RWPE1 (cell line): ENCODE measurements around the gene MBLAC2.
A peak's percentile ranks its signal among the peaks of the same experiment; 100 is the strongest.

ENCODE experiments used
- CTCF ChIA-PET: fragments of 350-600 bp; sonication (Branson Sonifier 250); formaldehyde crosslinking; extraction: SDS; loops from one replicate; lab custom pipeline; 2021; lab: Yijun Ruan, JAX
- POLR2A ChIA-PET: fragments of 400-600 bp; formaldehyde crosslinking; extraction: SDS; loops from one replicate; lab custom pipeline; 2020; ENCODE audit warnings: antibody characterized with exemption; ENCODE audit not compliant: low non-redundant PET; lab: Yijun Ruan, JAX
- DNase-seq: peaks from one replicate; pipeline ENCODE4 v3.0.0; 2012; ENCODE audit warnings: low spot score
- H3K27ac ChIP-seq: fragments of 450-650 bp; 2 replicates; pipeline ENCODE4 v1.5.1; 2017
- TF ChIP-seq, protein P1 (sequence below): fragments of 450-650 bp; conservative IDR thresholded peaks from 2 replicates; pipeline ENCODE4 v1.5.1; 2017; ENCODE audit warnings: low read depth, mild to moderate bottlenecking

Gene MBLAC2

DNA sequence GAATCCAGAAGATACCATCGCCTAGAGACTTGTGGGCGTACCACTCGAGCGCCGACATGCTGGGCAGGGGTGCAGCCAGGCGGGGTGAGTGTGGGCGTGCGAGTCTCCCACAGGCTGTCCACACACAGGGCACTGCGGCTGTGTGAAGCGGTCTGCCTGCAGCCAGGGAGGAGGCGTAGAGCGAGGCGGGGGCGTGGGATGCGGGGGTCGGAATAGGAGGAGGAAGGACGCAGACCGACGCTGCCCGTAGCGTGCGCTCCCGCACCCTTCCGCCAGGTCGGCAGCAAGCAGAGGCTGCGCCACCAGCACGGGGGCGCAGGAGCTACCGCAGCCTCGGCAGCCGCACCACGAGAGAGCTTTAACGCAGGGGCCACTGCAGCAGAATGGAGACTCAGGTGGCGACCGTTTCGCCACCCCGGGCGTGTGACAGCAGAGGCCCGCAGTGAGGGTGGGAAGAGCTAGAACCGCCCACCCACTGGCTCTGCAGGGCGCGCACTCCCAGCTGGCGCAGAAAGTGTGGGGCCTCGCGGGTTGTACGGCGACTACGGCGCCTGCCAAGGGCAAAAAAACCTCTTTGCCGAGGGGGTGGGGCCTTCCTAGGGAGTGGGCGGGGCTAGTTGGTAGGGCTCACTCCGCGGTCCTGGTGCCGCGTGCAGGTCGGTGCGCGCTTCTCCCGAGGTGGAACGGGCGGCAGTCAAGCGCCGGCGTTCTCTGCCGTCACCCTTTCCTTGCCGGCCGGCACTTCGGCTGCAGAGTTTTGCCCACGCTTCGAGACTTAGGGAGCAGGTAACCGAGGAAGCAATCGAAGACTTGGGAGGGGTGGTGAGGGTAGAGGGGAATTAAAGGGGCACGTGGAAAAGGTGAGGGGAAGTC, at the start of gene MBLAC2, which contains the start of gene POLR3G:
Gene MBLAC2, minus strand, starts transcription at position 537 of the 873 bp plus-strand sequence. Its CDS starts 479 bp downstream, at position 58.
Gene POLR3G, plus strand, starts transcription at position 630 of the 873 bp plus-strand sequence. CDS start 10,704 bp downstream, outside the sequence.
- DNase-seq = peak; percentile 97
- peak within 1 kb of the TSS; percentile 93 for H3K27ac ChIP-seq
- POLR2A ChIA-PET = interaction anchor here (0.7 to 1.2 kb wide), 3 partner anchors 35 to 65 kb away, joined by 4 to 11 read pairs (median 5); partner anchors contain the start of gene CETN3
- CTCF ChIA-PET = interaction anchor here (0.5 to 0.8 kb wide), 5 partner anchors 8 to 309 kb away, joined by 3 to 8 read pairs (median 4); no protein-coding TSS in a partner anchor
- TF ChIP-seq, protein P1, sequence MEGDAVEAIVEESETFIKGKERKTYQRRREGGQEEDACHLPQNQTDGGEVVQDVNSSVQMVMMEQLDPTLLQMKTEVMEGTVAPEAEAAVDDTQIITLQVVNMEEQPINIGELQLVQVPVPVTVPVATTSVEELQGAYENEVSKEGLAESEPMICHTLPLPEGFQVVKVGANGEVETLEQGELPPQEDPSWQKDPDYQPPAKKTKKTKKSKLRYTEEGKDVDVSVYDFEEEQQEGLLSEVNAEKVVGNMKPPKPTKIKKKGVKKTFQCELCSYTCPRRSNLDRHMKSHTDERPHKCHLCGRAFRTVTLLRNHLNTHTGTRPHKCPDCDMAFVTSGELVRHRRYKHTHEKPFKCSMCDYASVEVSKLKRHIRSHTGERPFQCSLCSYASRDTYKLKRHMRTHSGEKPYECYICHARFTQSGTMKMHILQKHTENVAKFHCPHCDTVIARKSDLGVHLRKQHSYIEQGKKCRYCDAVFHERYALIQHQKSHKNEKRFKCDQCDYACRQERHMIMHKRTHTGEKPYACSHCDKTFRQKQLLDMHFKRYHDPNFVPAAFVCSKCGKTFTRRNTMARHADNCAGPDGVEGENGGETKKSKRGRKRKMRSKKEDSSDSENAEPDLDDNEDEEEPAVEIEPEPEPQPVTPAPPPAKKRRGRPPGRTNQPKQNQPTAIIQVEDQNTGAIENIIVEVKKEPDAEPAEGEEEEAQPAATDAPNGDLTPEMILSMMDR = peak; percentile 58

GRCh38 chr5:90519081-90519480, 44.5 kb upstream of the MBLAC2 start:
- ChIA-PET POLR2A (no interaction called here), CTCF (interaction anchor here (0.6 kb wide), 2 partner anchors 164 to 503 kb away, joined by 3 to 4 read pairs; no protein-coding TSS in a partner anchor)
- DNase-seq = no peak
- TF ChIP-seq, protein P1 = no peak
- no peak overlapping the region for H3K27ac ChIP-seq

DNA sequence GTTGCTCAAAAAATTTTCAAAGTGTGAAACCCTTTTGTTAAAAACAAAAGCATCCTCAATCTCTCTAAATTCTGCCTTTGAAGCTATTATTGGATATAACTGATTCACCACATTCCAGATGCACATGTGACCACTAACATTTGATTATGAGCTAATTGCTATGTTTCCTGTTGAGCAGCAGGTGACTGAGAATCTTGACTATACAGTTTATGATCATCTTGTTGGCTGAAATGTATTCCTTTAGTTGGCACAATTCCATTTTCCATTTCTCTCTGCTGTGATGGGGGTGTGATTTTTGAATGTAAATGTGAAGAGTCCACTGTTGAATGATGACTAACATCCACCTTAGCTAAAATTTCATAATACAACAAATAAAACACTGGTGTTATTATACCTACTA, 44.1 kb upstream of the MBLAC2 start:
- no peak overlapping the region for H3K27ac ChIP-seq
- DNase-seq = peak; percentile 36
- TF ChIP-seq, protein P1 = no peak
- ChIA-PET CTCF (interaction anchor here (0.6 kb wide), 2 partner anchors 164 to 503 kb away, joined by 3 to 4 read pairs; no protein-coding TSS in a partner anchor), POLR2A (no interaction called here)

GRCh38 chr5:90514520-90514919, 39.9 kb upstream of the MBLAC2 start:
- ChIA-PET CTCF (interaction anchor here (0.5 to 0.6 kb wide), 2 partner anchors 41 to 916 kb away, joined by 3 read pairs; no protein-coding TSS in a partner anchor), POLR2A (no interaction called here)
- H3K27ac ChIP-seq = no peak overlapping the region
- DNase-seq = no peak
- TF ChIP-seq, protein P1 = no peak

- TF ChIP-seq, protein P1 = no peak
- POLR2A ChIA-PET = no interaction called here
- CTCF ChIA-PET = interaction anchor here (0.6 kb wide), 2 partner anchors 17 to 43 kb away, joined by 3 to 4 read pairs; no protein-coding TSS in a partner anchor
- no peak overlapping the region for H3K27ac ChIP-seq
- DNase-seq = no peak
Observed at GRCh38 chr5:90510438-90510837, 35.9 kb upstream of the MBLAC2 start.

DNA sequence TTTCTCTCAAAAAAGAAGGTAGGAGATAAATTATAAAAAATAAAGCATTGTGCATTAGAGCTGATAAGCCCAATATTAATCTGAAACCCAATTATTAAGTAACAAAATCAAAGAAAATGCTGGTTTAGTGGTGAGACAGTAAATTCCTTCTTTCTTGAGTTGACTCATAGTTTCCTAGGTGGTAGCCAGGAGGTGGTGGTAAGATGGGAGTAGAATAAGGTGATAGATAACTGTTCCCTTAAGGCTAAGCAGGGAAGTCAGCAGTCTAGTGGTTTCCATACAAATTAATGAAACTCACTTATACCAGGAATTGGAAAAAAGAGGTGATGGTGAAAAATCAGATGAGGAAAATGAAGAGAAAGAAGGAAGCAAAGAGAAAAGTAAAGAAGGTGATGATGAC, 31.6 kb upstream of the MBLAC2 start:
- H3K27ac ChIP-seq = no peak overlapping the region
- TF ChIP-seq, protein P1 = no peak
- POLR2A ChIA-PET = no interaction called here
- CTCF ChIA-PET = no interaction called here
- DNase-seq = no peak
